A673 (cell line): ENCODE data around the gene ZNF391.

Experiments used
- CTCF ChIP-seq: fragments of 300-800, 200-600 bp; sonication (generic); conservative IDR thresholded peaks from 2 replicates; pipeline ENCODE4 v1.5.1; 2017; ENCODE audit warnings: low read depth, mild to moderate bottlenecking, antibody characterized with exemption, low read length, moderate library complexity, mixed read lengths
- EZH2 ChIP-seq: fragments of 200-600 bp; sonication (generic); IDR thresholded peaks from 2 replicates; pipeline ENCODE4 v1.6.1; 2017; ENCODE audit warnings: borderline replicate concordance, low read depth, mild to moderate bottlenecking, mixed read lengths, antibody characterized with exemption, low read length; ENCODE audit not compliant: poor library complexity, severe bottlenecking

DNA sequence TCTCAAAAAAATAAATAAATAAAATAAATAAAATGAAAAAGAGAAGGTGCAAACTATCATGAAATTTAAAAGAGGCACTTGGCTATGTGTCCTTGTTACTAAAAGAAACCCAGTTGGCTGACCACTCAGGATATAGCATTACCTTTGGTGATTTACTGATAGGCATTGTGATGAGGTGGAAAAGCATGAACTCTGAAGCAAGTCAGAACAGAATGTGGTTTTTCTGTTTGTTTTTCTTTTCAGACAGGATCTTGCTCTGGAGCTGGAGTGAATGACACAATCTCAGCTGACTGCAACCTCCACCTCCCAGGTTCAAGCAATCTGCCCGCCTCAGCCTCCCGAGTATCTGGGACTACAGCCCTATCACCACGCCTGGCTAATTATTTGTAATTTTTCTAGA, 52.4 kb downstream of the ZNF391 start:
- TF ChIP-seq CTCF (no peak), EZH2 (no peak)
